Peyer's patch (tissue), 4 donors: ENCODE measurements around the gene RAD51B.

Experiments used
- POLR2A ChIP-seq, 2 donors: fragments of 450-650 bp; IDR thresholded peaks; one replicate each; pipeline ENCODE4 v1.5.1; 2017; ENCODE audit warnings: antibody characterized with exemption in 2 of 2, mild to moderate bottlenecking in 2 of 2, moderate library complexity in 2 of 2
- TF ChIP-seq, protein P1 (sequence below), 6 experiments: fragments of 450-650 bp in 4 of 6; fragments of 200-600 bp in 2 of 6; sonication (generic) in 1 of 6; IDR thresholded peaks; one replicate each; pipeline ENCODE4 v1.5.1; 2017 to 2019; ENCODE audit warnings: antibody characterized with exemption in 6 of 6, mild to moderate bottlenecking in 3 of 6, moderate library complexity in 1 of 6

DNA sequence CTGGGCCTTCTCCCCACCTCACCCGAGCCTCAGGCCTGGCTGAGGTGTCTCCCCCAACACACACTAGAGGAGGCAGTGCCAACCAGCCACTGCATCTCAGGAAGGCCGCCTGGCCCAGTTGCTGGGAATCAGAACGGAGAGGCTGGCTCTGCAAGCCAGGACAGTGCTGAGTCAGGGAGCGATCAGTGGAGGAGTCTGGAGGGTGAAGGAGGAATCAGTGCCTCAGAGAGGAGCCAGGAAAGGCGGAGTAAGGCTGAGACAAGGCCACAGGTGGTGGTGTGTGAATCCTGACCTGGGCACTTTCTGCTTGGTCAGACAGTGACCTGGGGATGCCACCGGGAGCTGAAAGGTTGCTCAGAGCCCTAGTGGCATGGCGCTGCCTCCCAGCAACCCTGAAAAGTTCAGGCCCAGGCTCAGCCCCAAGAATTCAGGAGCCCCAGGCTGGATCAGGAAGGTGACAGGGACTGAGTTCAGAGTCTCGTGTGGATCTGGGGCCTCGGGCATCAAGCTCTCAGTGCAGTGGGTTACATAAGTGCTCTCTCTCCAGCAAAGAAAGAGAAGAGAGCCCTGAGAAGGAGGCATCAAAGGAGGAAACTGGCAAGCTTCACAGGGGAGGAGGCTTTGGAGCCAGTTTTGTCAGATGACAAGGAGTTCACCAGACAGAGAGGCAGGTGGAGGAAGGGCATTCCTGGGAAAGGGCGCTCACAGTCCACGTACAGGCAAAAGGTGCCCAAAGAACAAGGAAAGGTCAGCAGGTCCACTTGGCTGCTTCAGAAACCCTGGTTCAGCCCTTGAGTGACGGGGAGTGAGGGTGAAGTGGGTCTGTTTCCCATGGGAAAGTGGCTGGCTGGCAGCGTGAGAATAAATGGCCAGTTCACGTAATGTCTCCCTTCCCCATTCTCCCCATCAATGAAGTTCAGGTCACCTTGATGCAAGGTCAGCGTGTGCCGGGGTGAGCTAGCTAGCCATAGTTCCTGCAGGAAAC, 885.4 kb downstream of the RAD51B start:
- TF ChIP-seq, protein P1, sequence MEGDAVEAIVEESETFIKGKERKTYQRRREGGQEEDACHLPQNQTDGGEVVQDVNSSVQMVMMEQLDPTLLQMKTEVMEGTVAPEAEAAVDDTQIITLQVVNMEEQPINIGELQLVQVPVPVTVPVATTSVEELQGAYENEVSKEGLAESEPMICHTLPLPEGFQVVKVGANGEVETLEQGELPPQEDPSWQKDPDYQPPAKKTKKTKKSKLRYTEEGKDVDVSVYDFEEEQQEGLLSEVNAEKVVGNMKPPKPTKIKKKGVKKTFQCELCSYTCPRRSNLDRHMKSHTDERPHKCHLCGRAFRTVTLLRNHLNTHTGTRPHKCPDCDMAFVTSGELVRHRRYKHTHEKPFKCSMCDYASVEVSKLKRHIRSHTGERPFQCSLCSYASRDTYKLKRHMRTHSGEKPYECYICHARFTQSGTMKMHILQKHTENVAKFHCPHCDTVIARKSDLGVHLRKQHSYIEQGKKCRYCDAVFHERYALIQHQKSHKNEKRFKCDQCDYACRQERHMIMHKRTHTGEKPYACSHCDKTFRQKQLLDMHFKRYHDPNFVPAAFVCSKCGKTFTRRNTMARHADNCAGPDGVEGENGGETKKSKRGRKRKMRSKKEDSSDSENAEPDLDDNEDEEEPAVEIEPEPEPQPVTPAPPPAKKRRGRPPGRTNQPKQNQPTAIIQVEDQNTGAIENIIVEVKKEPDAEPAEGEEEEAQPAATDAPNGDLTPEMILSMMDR (IDR thresholded peaks at IDR 0.05), result no peak
- no peak for TF ChIP-seq POLR2A (IDR thresholded peaks at IDR 0.05)
